ENCODE measurements around the gene CCND1. TPM values are rescaled to one million over a fixed set of nuclear protein-coding genes. Genes with fewer than 3 reads are reported as not detected.

CCND1 gene
- total and polyA plus RNA-seq, 2 of the 8 experiments (the other 6 are each of a cell fraction or from before 2014, with no cell fraction given) = 64.5 to 170 TPM

DNA sequence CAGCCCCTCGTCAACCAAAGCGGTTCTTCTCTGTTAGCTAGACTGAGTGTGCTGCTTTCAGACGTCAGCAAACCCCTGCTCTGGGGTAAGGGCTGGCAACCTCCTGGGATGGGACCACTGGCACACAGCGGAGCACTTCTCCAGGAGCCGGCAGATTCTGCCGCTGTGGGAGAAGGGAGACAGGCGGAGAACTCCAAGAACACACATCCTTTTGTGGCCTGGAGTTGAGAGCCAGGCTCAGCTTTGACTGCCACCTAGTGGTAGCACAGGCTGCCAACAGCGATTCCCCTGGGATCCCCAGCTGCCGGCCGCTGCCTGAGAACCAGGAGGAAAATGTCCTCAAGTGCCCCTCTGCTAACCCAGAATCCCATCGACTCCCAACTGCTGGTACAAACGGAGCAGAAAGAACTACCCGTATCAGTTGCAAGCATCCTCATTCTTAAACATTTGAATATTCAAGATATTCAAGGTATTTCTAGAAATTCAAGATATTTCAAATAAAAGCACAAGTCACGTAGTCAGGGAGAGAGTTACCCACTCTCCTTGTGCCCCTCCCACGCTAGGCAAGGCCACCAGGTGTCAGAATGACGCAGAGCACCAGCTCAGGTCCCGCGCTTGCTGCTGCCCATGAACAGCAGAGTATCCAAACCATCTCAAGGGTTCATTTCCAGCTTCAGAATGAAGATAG lies 29.3 kb downstream of the CCND1 start:
- no peak overlapping the region for H2AFZ ChIP-seq (ENCODE audit: low read length)
- no peak overlapping the region for H3K14ac ChIP-seq (ENCODE audit: insufficient read length)
- H4K5ac ChIP-seq (ENCODE audit: insufficient read length, low read depth, low read length) = no peak overlapping the region
- H4K91ac ChIP-seq (replicated peaks; ENCODE audit: insufficient read length, low read length) = no peak overlapping the region
- H3K9me3 ChIP-seq (ENCODE audit: insufficient read depth in 2 of 2, low read depth in 1 of 2, low read length in 1 of 2) = no peaks in the 10 kb centered on the region
- no peak overlapping the region for H4K8ac ChIP-seq (ENCODE audit: extremely low read depth, insufficient read depth, low read length)
- H3K27me3 ChIP-seq (replicated peaks in 1 of 4; ENCODE audit: control insufficient read depth in 3 of 4, extremely low read depth in 1 of 4, insufficient read depth in 3 of 4, low read length in 3 of 4) = no peaks in the 10 kb centered on the region
- H2BK15ac ChIP-seq (ENCODE audit: low read length) = no peak overlapping the region
- H3K56ac ChIP-seq (replicated peaks; ENCODE audit: insufficient read length, low read depth, low read length) = no peak overlapping the region
- peaks cover 3 to 19% (median 8%) of the 10 kb centered on the region in 4 experiments; a peak in 7 of 8 replicates for H3K36me3 ChIP-seq (ENCODE audit: control insufficient read depth in 2 of 4, insufficient read depth in 4 of 4, low read length in 3 of 4)
- H3K4ac ChIP-seq (replicated peaks; ENCODE audit: insufficient read length, low read depth, low read length) = no peak overlapping the region
- no peaks in the 10 kb centered on the region; the same call in 1 of the 2 replicates for H3K23me2 ChIP-seq (ENCODE audit: low read depth, low read length)
- H3K18ac ChIP-seq (ENCODE audit: extremely low read depth, low read length) = no peak overlapping the region
- peaks cover 13% of the 10 kb centered on the region for H3K79me1 ChIP-seq (ENCODE audit: low read depth, low read length)
- no peak overlapping the region for H2BK12ac ChIP-seq (ENCODE audit: low read depth, low read length)
- no peak overlapping the region for H2BK5ac ChIP-seq (ENCODE audit: low read depth, low read length)
- peaks cover 3 to 5% (median 4%) of the 10 kb centered on the region in 4 experiments for H3K4me1 ChIP-seq (replicated peaks in 1 of 4; ENCODE audit: control insufficient read depth in 3 of 4, insufficient read depth in 4 of 4, low read length in 3 of 4)
- no peak overlapping the region for H3K9ac ChIP-seq (replicated peaks in 1 of 4; ENCODE audit: extremely low read depth in 1 of 4, low read depth in 3 of 4, low read length in 3 of 4)
- peak; percentile 36 for FAIRE-seq
- H3K27ac ChIP-seq (ENCODE audit: low read depth, low read length) = no peak overlapping the region
- H3K4me2 ChIP-seq (ENCODE audit: insufficient read depth in 1 of 2, low read depth in 2 of 2, low read length in 2 of 2) = no peak overlapping the region
- peaks cover 7 to 9% of the 10 kb centered on the region in 2 experiments for H4K20me1 ChIP-seq (replicated peaks in 1 of 2; ENCODE audit: control insufficient read depth in 1 of 2, insufficient read depth in 2 of 2, low read length in 2 of 2)
- no peak overlapping the region for H2BK120ac ChIP-seq (replicated peaks; ENCODE audit: low read depth, low read length)
- ChIA-PET CTCF (ENCODE audit: partially characterized antibody) (interaction anchor here (0.6 to 5.1 kb wide), 28 partner anchors 11 to 598 kb away, joined by 3 to 81 read pairs (median 4); no protein-coding TSS in a partner anchor), POLR2A (ENCODE audit: partially characterized antibody) (interaction anchor here (0.6 to 4.5 kb wide), 8 partner anchors 13 to 424 kb away, joined by 3 to 18 read pairs (median 3); no protein-coding TSS in a partner anchor)
- H2BK20ac ChIP-seq (ENCODE audit: low read length) = no peak overlapping the region
- DNase-seq (ENCODE audit: low read depth in 1 of 2, low spot score in 2 of 2) = peak in 1 of 2 experiments; percentile 90
- H3K4me3 ChIP-seq (ENCODE audit: extremely low read depth in 1 of 4, insufficient read depth in 2 of 4, low read depth in 3 of 4, low read length in 4 of 4) = no peak overlapping the region
- peaks cover 5 to 20% of the 10 kb centered on the region in 2 experiments; a peak in 3 of 4 replicates for H3K79me2 ChIP-seq (ENCODE audit: control insufficient read depth in 1 of 2, insufficient read depth in 2 of 2, low read length in 2 of 2)
- no peak overlapping the region for H2AK5ac ChIP-seq (ENCODE audit: low read depth, low read length)
- 51% methylated on average over 18 of the region's 18 CpGs; no CpG with 5 or more reads in 1 of the 2 experiments for WGBS, 2 experiments (ENCODE audit: extremely low coverage in 1 of 2, insufficient coverage in 1 of 2, insufficient read length in 1 of 2, insufficient replicate concordance in 2 of 2, low coverage in 1 of 2, low lambda C conversion rate in 2 of 2, missing lambda C conversion rate in 1 of 2)
- H3K23ac ChIP-seq (ENCODE audit: insufficient read length) = no peak overlapping the region
- peak; percentile 15; the same call in 1 of the 2 replicates for TF ChIP-seq TBP (IDR thresholded peaks at IDR 0.05; ENCODE audit: low read depth, low read length)
- no peak for TF ChIP-seq RXRA (IDR thresholded peaks at IDR 0.05; ENCODE audit: insufficient read depth, low read depth, low read length)
- peak; percentile 88 to 89 for TF ChIP-seq RAD21 (IDR thresholded peaks at IDR 0.05 in 1 of 2, conservative IDR thresholded peaks at IDR 0.05 in 1 of 2; ENCODE audit: low read depth in 2 of 2, low read length in 2 of 2)
- TF ChIP-seq SP1 (IDR thresholded peaks at IDR 0.05; ENCODE audit: low read depth, low read length) = no peak
- 0 out of 2 replicates have a peak, but pooled peaks have one; percentile 56 for TF ChIP-seq CHD2 (IDR thresholded peaks at IDR 0.05; ENCODE audit: low read length)
- TF ChIP-seq PHF8 (conservative IDR thresholded peaks at IDR 0.05; ENCODE audit: low read depth, low read length) = no peak
- TF ChIP-seq, protein P1, sequence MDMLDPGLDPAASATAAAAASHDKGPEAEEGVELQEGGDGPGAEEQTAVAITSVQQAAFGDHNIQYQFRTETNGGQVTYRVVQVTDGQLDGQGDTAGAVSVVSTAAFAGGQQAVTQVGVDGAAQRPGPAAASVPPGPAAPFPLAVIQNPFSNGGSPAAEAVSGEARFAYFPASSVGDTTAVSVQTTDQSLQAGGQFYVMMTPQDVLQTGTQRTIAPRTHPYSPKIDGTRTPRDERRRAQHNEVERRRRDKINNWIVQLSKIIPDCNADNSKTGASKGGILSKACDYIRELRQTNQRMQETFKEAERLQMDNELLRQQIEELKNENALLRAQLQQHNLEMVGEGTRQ (IDR thresholded peaks at IDR 0.05; ENCODE audit: low read length) = 0 out of 2 replicates have a peak, but pooled peaks have one; percentile 18

All from H1 (cell line).